IMR-90 (cell line): Measurements from ENCODE around the gene USP32. TPM values are rescaled to one million over a fixed set of nuclear protein-coding genes. Genes with fewer than 3 reads are reported as not detected.

ENCODE experiments used
- ATAC-seq: fragments of 200-7000 bp; cut with Tn5 transposase; 2 replicates; pipeline ENCODE4 v1.9.1; 2020; ENCODE audit warnings: low read depth, mild to moderate bottlenecking, moderate library complexity
- BruUV-seq: library from RNA; stranded (reverse); fragments of 400-500 nt; replicated peaks from 2 replicates; lab custom pipeline; 2021; lab: Mats Ljungman, UMichigan
- CTCF ChIA-PET: fragments of 300-600 bp; formaldehyde crosslinking; extraction: SDS; loops from one replicate; lab custom pipeline; 2021; ENCODE audit warnings: antibody characterized with exemption; lab: Yijun Ruan, JAX
- POLR2A ChIA-PET: fragments of 300-600 bp; sonication (Branson Sonifier 250); formaldehyde crosslinking; loops from one replicate; lab custom pipeline; 2022; ENCODE audit warnings: antibody characterized with exemption; ENCODE audit not compliant: unreplicated experiment; lab: Charles Lee
- DNase-seq: peaks from one replicate; pipeline ENCODE4 v3.0.0; 2013
- H2AFZ ChIP-seq: replicated peaks from 2 replicates; pipeline ENCODE3; 2013; ENCODE audit warnings: low read length, mild to moderate bottlenecking; ENCODE audit not compliant: poor library complexity
- H2AK5ac ChIP-seq: 2 replicates; pipeline ENCODE4 v1.6.1; 2013; ENCODE audit warnings: low read depth, low read length, inconsistent platforms
- H2AK9ac ChIP-seq: replicated peaks from 2 replicates; pipeline ENCODE3; 2013; ENCODE audit warnings: mild to moderate bottlenecking, low read depth, low read length, moderate library complexity; ENCODE audit not compliant: poor library complexity
- H2BK120ac ChIP-seq: 2 replicates; pipeline ENCODE4 v1.6.1; 2013; ENCODE audit warnings: low read depth, low read length, inconsistent platforms
- H2BK15ac ChIP-seq: 3 replicates; pipeline ENCODE4 v1.6.1; 2013; ENCODE audit warnings: low read depth, low read length, inconsistent platforms
- H2BK20ac ChIP-seq: 2 replicates; pipeline ENCODE4 v1.6.1; 2013; ENCODE audit warnings: low read depth, mild to moderate bottlenecking, inconsistent platforms, low read length, moderate library complexity
- H2BK5ac ChIP-seq: 2 replicates; pipeline ENCODE4 v1.6.1; 2013; ENCODE audit warnings: mild to moderate bottlenecking, low read depth, low read length, inconsistent platforms; ENCODE audit not compliant: poor library complexity, severe bottlenecking
- H3K14ac ChIP-seq: replicated peaks from 2 replicates; pipeline ENCODE4 v1.6.1; 2013; ENCODE audit warnings: low read depth, low read length, inconsistent platforms
- H3K18ac ChIP-seq: 2 replicates; pipeline ENCODE4 v1.6.1; 2013; ENCODE audit warnings: low read depth, low read length, control low read depth
- H3K23ac ChIP-seq: 2 replicates; pipeline ENCODE4 v1.6.1; 2013; ENCODE audit warnings: low read depth, low read length, inconsistent platforms
- H3K27ac ChIP-seq: 2 replicates; pipeline ENCODE4 v1.5.1; 2013; ENCODE audit warnings: mild to moderate bottlenecking, control low read depth, low read length; ENCODE audit not compliant: insufficient read depth
- H3K27me3 ChIP-seq: 2 replicates; pipeline ENCODE4 v1.6.1; 2013; ENCODE audit warnings: low read length; ENCODE audit not compliant: control insufficient read depth, insufficient read depth
- H3K36me3 ChIP-seq: 2 replicates; pipeline ENCODE4 v1.6.1; 2013; ENCODE audit warnings: low read length, mixed read lengths; ENCODE audit not compliant: control insufficient read depth, insufficient read depth
- H3K4ac ChIP-seq: 2 replicates; pipeline ENCODE4 v1.6.1; 2013; ENCODE audit warnings: low read depth, low read length, inconsistent platforms
- H3K4me1 ChIP-seq: 2 replicates; pipeline ENCODE4 v1.6.1; 2013; ENCODE audit warnings: low read length, mixed read lengths; ENCODE audit not compliant: control insufficient read depth, insufficient read depth
- H3K4me2 ChIP-seq: 2 replicates; pipeline ENCODE4 v1.6.1; 2013; ENCODE audit warnings: low read depth, mild to moderate bottlenecking, control low read depth, low read length, moderate library complexity
- H3K4me3 ChIP-seq: 2 replicates; pipeline ENCODE4 v1.5.1; 2013; ENCODE audit warnings: low read depth, mild to moderate bottlenecking, control low read depth, low read length, moderate library complexity; ENCODE audit not compliant: insufficient read depth
- H3K56ac ChIP-seq: 2 replicates; pipeline ENCODE4 v1.6.1; 2013; ENCODE audit warnings: low read length, inconsistent platforms; ENCODE audit not compliant: insufficient read depth; ENCODE audit errors: extremely low read depth
- H3K79me1 ChIP-seq, 2 experiments: 2 replicates each; pipeline ENCODE4 v1.6.1; 2013; ENCODE audit warnings: low read length in 2 of 2, inconsistent platforms in 1 of 2, low read depth in 1 of 2
- H3K9ac ChIP-seq: 2 replicates; pipeline ENCODE4 v1.6.1; 2013; ENCODE audit warnings: low read depth, low read length, control low read depth
- H3K9me1 ChIP-seq: 2 replicates; pipeline ENCODE4 v1.6.1; 2013; ENCODE audit warnings: low read length, inconsistent platforms; ENCODE audit not compliant: insufficient read depth
- H3K9me3 ChIP-seq: 2 replicates; pipeline ENCODE4 v1.6.1; 2013; ENCODE audit warnings: low read length; ENCODE audit not compliant: control insufficient read depth, insufficient read depth
- H4K20me1 ChIP-seq: 2 replicates; pipeline ENCODE4 v1.6.1; 2013; ENCODE audit warnings: low read length, inconsistent platforms; ENCODE audit not compliant: insufficient read depth
- H4K5ac ChIP-seq: 2 replicates; pipeline ENCODE4 v1.6.1; 2013; ENCODE audit warnings: mild to moderate bottlenecking, low read depth, low read length, control low read depth
- H4K8ac ChIP-seq, 2 experiments: 2 replicates each; pipeline ENCODE4 v1.6.1; 2013; ENCODE audit warnings: low read depth in 2 of 2, low read length in 2 of 2, control low read depth in 1 of 2, inconsistent platforms in 1 of 2
- H4K91ac ChIP-seq: 2 replicates; pipeline ENCODE4 v1.6.1; 2013; ENCODE audit warnings: low read depth, low read length, inconsistent platforms; ENCODE audit not compliant: insufficient read depth
- BHLHE40 ChIP-seq: fragments of 150-350 bp; IDR thresholded peaks from 2 replicates; pipeline ENCODE4 v1.6.1; 2016; ENCODE audit warnings: mild to moderate bottlenecking, low read depth, low read length
- ELK1 ChIP-seq: fragments of 150-350 bp; IDR thresholded peaks from 2 replicates; pipeline ENCODE4 v1.6.1; 2016; ENCODE audit warnings: low read depth, mild to moderate bottlenecking, low read length, moderate library complexity, borderline replicate concordance
- POLR2A ChIP-seq: IDR thresholded peaks from 2 replicates; pipeline ENCODE4 v1.6.1; 2012; ENCODE audit warnings: mild to moderate bottlenecking, low read depth, low read length
- RCOR1 ChIP-seq: IDR thresholded peaks from 2 replicates; pipeline ENCODE4 v1.6.1; 2012; ENCODE audit warnings: mild to moderate bottlenecking, low read length, improper control_type of control experiment; ENCODE audit not compliant: insufficient replicate concordance
- USF2 ChIP-seq: fragments of 150-350 bp; IDR thresholded peaks from 2 replicates; pipeline ENCODE4 v1.6.1; 2017; ENCODE audit warnings: mild to moderate bottlenecking, antibody characterized with exemption, low read length, low read depth
- WGBS, 2 experiments: methylation state at CpG; one replicate each; pipeline versions ENCODE4 v1.1.5 to v1.1.7; 2013; ENCODE audit warnings: missing lambda C conversion rate in 2 of 2; ENCODE audit not compliant: insufficient read length in 1 of 2; ENCODE audit errors: extremely low coverage in 2 of 2; 5-methylcytosine and 5-hydroxymethylcytosine counted together
- dilution Hi-C: fragments of 300-500 bp; cut with HindIII; formaldehyde crosslinking; loops from one replicate; pipeline ENCODE4 v1.14.3; 2018; ENCODE audit warnings: low sequenced_read_pairs; ENCODE audit not compliant: unreplicated experiment
- in situ Hi-C: fragments of 300-500 bp; cut with MboI; formaldehyde crosslinking; loops from 3 replicates; pipeline ENCODE4 v1.14.3; 2019; ENCODE audit warnings: low sequenced_read_pairs, inconsistent platforms, mixed read lengths
- intact Hi-C: fragments of 100-400 bp; cut with micrococcal nuclease; formaldehyde crosslinking; loops from 2 replicates; pipeline ENCODE4 v1.10.0; 2022
- polyA plus RNA-seq, 3 experiments: library from polyadenylated mRNA; depleted of rRNA; stranded (reverse); fragments of >200 nt; gene quantifications; 2 replicates each; pipeline ENCODE4 v1.2.3, GENCODE V29; 2012; ENCODE audit warnings: low replicate concordance in 1 of 3
- total RNA-seq: library from RNA; depleted of rRNA; stranded (reverse); fragments of >200 nt; gene quantifications from 2 replicates; pipeline ENCODE4 v1.2.3, GENCODE V29; 2012

USP32 gene
- total and polyA plus RNA-seq, 2 of the 4 experiments (the other 2 are of a cell fraction), result 16.8 to 46.8 TPM

- no peak overlapping the region for H4K5ac ChIP-seq
- CTCF ChIA-PET, result no interaction called here
- ATAC-seq, result no peak
Observed at GRCh38 chr17:60305141-60305540, 86.8 kb downstream of the USP32 start.

More at GRCh38 chr17:60305141-60305540, 86.8 kb downstream of the USP32 start:
- H3K9me1 ChIP-seq, result peaks cover 6% of the 10 kb centered on the region; the same call in 1 of the 2 replicates
- H3K14ac ChIP-seq, result no peak overlapping the region
- H2AK5ac ChIP-seq, result no peak overlapping the region
- POLR2A ChIA-PET, result no interaction called here
- H3K4me3 ChIP-seq, result no peak overlapping the region
- in situ Hi-C loops (no loop called here), dilution Hi-C loops (no loop called here), intact Hi-C loops (no loop called here)
- no peaks in the 10 kb centered on the region for H3K27me3 ChIP-seq
- DNase-seq, result no peak
- no peak overlapping the region for H3K56ac ChIP-seq
- no peak overlapping the region for H3K23ac ChIP-seq
- H2AK9ac ChIP-seq, result no peak overlapping the region
- no peak overlapping the region for H3K4me2 ChIP-seq
- no peak overlapping the region for H3K9ac ChIP-seq
- no peak overlapping the region for H3K4ac ChIP-seq
- TF ChIP-seq USF2 (no peak), POLR2A (no peak), ELK1 (no peak), RCOR1 (no peak), BHLHE40 (no peak)
- H3K4me1 ChIP-seq, result no peaks in the 10 kb centered on the region
- BruUV-seq, result no TSS peak
- H2BK15ac ChIP-seq, result no peak overlapping the region
- no peak overlapping the region for H4K91ac ChIP-seq
- H3K79me1 ChIP-seq, result peaks cover 29 to 66% of the 10 kb centered on the region in 2 experiments
- peaks cover 6% of the 10 kb centered on the region; the same call in 1 of the 2 replicates for H3K36me3 ChIP-seq
- no peak overlapping the region for H3K27ac ChIP-seq
- H3K9me3 ChIP-seq, result no peaks in the 10 kb centered on the region
- H2BK20ac ChIP-seq, result no peak overlapping the region
- H4K8ac ChIP-seq, result no peak overlapping the region
- peaks cover 18% of the 10 kb centered on the region for H4K20me1 ChIP-seq
- no peak overlapping the region for H2BK120ac ChIP-seq
- no peak overlapping the region for H2BK5ac ChIP-seq
- no CpG with 5 or more reads among the region's 4 CpGs for WGBS, 2 experiments
- no peak overlapping the region for H3K18ac ChIP-seq
- no peak overlapping the region for H2AFZ ChIP-seq
